Testis (tissue), 3 donors: ENCODE data around the gene MEGF8. TPM values are rescaled to one million over a fixed set of nuclear protein-coding genes. Genes with fewer than 3 reads are reported as not detected.

Source experiments
- DNase-seq: peaks from one replicate; pipeline ENCODE4 v3.0.0-alpha.2; 2019
- H3K27ac ChIP-seq, 2 donors: fragments of 200-600 bp; sonication (generic); one replicate each; pipeline ENCODE4 v1.5.1; 2019
- H3K27me3 ChIP-seq: fragments of 200-600 bp; sonication (generic); one replicate; pipeline ENCODE4 v1.5.1; 2019
- H3K36me3 ChIP-seq: fragments of 200-600 bp; sonication (generic); one replicate; pipeline ENCODE4 v1.5.1; 2017; ENCODE audit warnings: low read depth; ENCODE audit errors: missing control alignments
- H3K4me1 ChIP-seq: fragments of 200-600 bp; sonication (generic); one replicate; pipeline ENCODE4 v1.5.1; 2019
- H3K4me3 ChIP-seq, 2 donors: fragments of 200-600 bp; sonication (generic); one replicate each; pipeline ENCODE4 v1.5.1; 2017 to 2019
- H3K9me3 ChIP-seq: fragments of 200-600 bp; sonication (generic); one replicate; pipeline ENCODE4 v1.5.1; 2017
- CTCF ChIP-seq, 3 experiments: fragments of 450-650 bp in 2 of 3; fragments of 200-600 bp in 1 of 3; sonication (generic) in 1 of 3; IDR thresholded peaks; one replicate each; pipeline ENCODE4 v1.5.1; 2016 to 2019; ENCODE audit warnings: antibody characterized with exemption in 3 of 3, mild to moderate bottlenecking in 2 of 3, moderate library complexity in 1 of 3
- POLR2A ChIP-seq: fragments of 450-650 bp; IDR thresholded peaks from one replicate; pipeline ENCODE4 v1.6.1; 2017; ENCODE audit warnings: antibody characterized with exemption, mild to moderate bottlenecking, moderate library complexity
- WGBS, 2 donors: methylation state at CpG; one replicate each; pipeline ENCODE4 v1.1.5; 2018; 5-methylcytosine and 5-hydroxymethylcytosine counted together
- intact Hi-C: fragments of 100-400 bp; cut with DNase I; formaldehyde crosslinking; loops from one replicate; pipeline ENCODE4 v1.15.1; 2023; ENCODE audit warnings: low total_unique reads
- polyA plus RNA-seq: library from polyadenylated mRNA; stranded (reverse); fragments of 350-450 nt; fragmentation: Illumina TruSeq; extraction: RNeasy Lipid Tissue Mini Kit (QIAGEN cat#74804); gene quantifications from one replicate; pipeline ENCODE4 v1.2.3, GENCODE V29; 2014; ENCODE audit warnings: low read depth, low replicate concordance; ENCODE audit not compliant: insufficient read depth
- total RNA-seq, 2 donors: library from RNA; depleted of rRNA; stranded (reverse); fragments of >200 nt; gene quantifications; one replicate each; pipeline ENCODE4 v1.2.3, GENCODE V29; 2016

MEGF8 gene
- total and polyA plus RNA-seq, 3 donors from 2014 or later: 18.8 to 27.3 (median 26.9) TPM

GRCh38 chr19:42362342-42362741 lies 36.9 kb downstream of the MEGF8 start:
- H3K27ac ChIP-seq: no peak overlapping the region
- intact Hi-C loops: no loop called here
- H3K9me3 ChIP-seq: no peaks in the 10 kb centered on the region
- TF ChIP-seq POLR2A (no peak), CTCF (IDR thresholded peaks at IDR 0.05) (no peak)
- H3K36me3 ChIP-seq: no peaks in the 10 kb centered on the region
- DNase-seq: no peak
- no peaks in the 10 kb centered on the region for H3K27me3 ChIP-seq
- 94 to 99% methylated on average over 12 to 14 of the region's 14 CpGs for WGBS, 2 donors
- peaks cover 19% of the 10 kb centered on the region for H3K4me1 ChIP-seq
- no peak overlapping the region for H3K4me3 ChIP-seq

- intact Hi-C loops: no loop called here
- Histone ChIP-seq H3K27me3 (no peaks in the 10 kb centered on the region), H3K4me3 (no peak overlapping the region), H3K36me3 (no peaks in the 10 kb centered on the region), H3K27ac (no peak overlapping the region), H3K9me3 (no peaks in the 10 kb centered on the region), H3K4me1 (peaks cover 16% of the 10 kb centered on the region)
- no peak for TF ChIP-seq CTCF (IDR thresholded peaks at IDR 0.05)
- TF ChIP-seq POLR2A: no peak
- 91 to 93% methylated on average over 9 to 13 of the region's 13 CpGs for WGBS, 2 donors
- no peak for DNase-seq
These were observed 37.5 kb downstream of the MEGF8 start for GRCh38 chr19:42362891-42363440.

- H3K36me3 ChIP-seq: no peaks in the 10 kb centered on the region
- H3K9me3 ChIP-seq: no peaks in the 10 kb centered on the region
- intact Hi-C loops: no loop called here
- TF ChIP-seq CTCF (IDR thresholded peaks at IDR 0.05) (no peak), POLR2A (no peak)
- no peak overlapping the region for H3K27ac ChIP-seq
- no peak overlapping the region for H3K4me3 ChIP-seq
- no peaks in the 10 kb centered on the region for H3K27me3 ChIP-seq
- DNase-seq: no peak
- 90 to 92% methylated on average over 16 to 17 of the region's 17 CpGs for WGBS, 2 donors
- peaks cover 8% of the 10 kb centered on the region for H3K4me1 ChIP-seq
These were observed 38.3 kb downstream of the MEGF8 start for GRCh38 chr19:42363614-42364346.

- no peak overlapping the region for H3K4me3 ChIP-seq
- no peak for DNase-seq
- H3K27me3 ChIP-seq: no peaks in the 10 kb centered on the region
- H3K36me3 ChIP-seq: no peaks in the 10 kb centered on the region
- intact Hi-C loops: no loop called here
- no peak overlapping the region for H3K27ac ChIP-seq
- 78 to 83% methylated on average over 1 of the region's 1 CpG for WGBS, 2 donors
- H3K9me3 ChIP-seq: no peaks in the 10 kb centered on the region
- TF ChIP-seq POLR2A: no peak
- no peaks in the 10 kb centered on the region for H3K4me1 ChIP-seq
These were observed 41.2 kb downstream of the MEGF8 start for GRCh38 chr19:42366673-42367072.

DNA sequence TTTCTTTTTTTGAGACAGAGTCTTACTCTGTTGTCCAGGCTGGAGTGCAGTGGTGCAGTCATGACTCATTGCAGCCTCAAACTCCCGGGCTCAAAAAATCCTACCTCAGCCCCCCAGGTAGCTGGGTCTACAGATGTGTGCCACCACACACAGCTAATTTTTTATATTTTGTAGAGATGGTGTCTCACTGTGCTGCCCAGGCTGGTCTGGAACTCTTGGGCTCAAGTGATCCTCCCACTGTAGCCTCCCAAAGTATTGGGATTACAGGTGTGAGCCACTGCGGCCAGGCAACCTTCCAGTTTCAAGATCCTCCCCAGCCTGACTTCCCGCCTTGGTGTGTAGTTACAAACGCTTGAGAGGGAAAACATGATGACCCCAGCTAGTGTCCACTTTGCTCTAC lies 42.5 kb downstream of the MEGF8 start:
- intact Hi-C loops: no loop called here
- Histone ChIP-seq H3K4me1 (no peaks in the 10 kb centered on the region), H3K27me3 (no peaks in the 10 kb centered on the region), H3K27ac (no peak overlapping the region), H3K4me3 (no peak overlapping the region), H3K9me3 (no peaks in the 10 kb centered on the region), H3K36me3 (no peaks in the 10 kb centered on the region)
- WGBS, 2 donors: 85 to 92% methylated on average over 4 of the region's 4 CpGs
- no peak for TF ChIP-seq CTCF (IDR thresholded peaks at IDR 0.05)
- no peak for TF ChIP-seq POLR2A
- no peak for DNase-seq
